NCI-H2107 treated with DMSO at 0.1 percent for 48 hours (cell line): Measurements from ENCODE around the gene C19orf47.

Experiments
- DNase-seq: peaks from one replicate; lab custom pipeline; 2025; ENCODE audit not compliant: unreplicated experiment; lab: John Stamatoyannopoulos, UW

The C19orf47 gene, protein sequence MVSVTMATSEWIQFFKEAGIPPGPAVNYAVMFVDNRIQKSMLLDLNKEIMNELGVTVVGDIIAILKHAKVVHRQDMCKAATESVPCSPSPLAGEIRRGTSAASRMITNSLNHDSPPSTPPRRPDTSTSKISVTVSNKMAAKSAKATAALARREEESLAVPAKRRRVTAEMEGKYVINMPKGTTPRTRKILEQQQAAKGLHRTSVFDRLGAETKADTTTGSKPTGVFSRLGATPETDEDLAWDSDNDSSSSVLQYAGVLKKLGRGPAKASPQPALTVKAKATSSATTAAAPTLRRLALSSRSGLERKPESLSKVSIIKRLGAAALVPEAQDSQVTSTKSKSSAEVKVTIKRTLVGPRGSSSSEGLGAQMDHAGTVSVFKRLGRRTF

DNA sequence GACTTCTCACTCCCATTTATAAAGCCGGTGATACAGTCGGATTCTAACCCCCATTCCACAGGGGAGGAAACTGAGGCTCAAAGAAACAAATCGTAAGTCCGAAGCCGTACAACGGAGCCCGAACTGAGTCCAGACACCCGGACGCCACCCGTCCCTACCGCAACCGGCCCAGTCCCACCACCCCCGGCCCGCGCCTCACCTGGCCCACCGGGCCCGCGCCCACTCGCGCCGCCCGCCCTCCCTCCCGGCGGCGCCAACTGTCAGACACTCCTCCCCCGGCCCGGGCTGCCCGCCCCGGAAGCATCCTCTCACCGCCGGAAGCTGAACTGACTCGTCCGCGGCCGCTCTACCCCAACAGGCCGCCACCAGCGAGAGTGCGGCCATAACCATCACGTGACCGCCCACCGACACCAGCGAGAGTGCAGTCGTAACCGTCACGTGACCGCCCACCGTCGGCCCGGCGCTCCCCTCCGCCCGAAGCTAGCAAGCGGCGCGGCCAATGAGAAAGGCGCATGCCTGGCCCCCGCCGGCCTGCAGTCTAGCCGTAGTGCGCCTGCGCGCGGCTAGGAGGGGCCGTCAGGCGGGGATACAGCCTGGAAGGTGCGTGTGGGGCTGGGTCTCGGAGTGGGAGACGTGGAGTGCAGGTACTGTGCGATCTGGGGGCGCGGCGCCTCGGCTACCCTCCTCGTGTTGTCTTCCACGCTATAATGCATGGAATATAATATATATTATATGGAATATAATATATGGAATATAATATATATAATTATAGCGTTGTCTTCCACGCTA is at the start of gene C19orf47, which contains the start of gene PLD3:
C19orf47 (minus strand) TSS at position 273 of the 789 bp plus-strand sequence. CDS start 6,540 bp downstream, outside the sequence.
PLD3 (plus strand) TSS at position 571 of the 789 bp plus-strand sequence. CDS start 17,789 bp downstream, outside the sequence.
- peak; percentile 93 for DNase-seq

DNA sequence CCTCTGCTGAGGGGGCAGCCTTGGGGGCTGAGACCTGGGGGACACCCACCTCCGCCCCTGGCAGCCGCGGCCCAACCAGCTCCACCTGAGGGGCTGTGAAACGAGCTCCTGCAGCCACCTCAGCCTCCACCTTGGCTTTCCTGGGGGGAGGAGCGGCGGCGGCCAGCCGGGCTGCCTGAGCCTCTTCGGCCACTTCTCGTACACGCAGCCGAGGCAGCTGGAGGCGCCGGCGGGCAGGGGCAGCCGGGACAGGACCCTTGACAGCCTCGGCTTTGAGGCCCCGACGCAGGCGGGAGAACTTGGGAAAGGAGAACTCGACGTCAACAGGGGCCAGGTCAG is 49.3 kb upstream of the C19orf47 start:
- DNase-seq = no peak

DNA sequence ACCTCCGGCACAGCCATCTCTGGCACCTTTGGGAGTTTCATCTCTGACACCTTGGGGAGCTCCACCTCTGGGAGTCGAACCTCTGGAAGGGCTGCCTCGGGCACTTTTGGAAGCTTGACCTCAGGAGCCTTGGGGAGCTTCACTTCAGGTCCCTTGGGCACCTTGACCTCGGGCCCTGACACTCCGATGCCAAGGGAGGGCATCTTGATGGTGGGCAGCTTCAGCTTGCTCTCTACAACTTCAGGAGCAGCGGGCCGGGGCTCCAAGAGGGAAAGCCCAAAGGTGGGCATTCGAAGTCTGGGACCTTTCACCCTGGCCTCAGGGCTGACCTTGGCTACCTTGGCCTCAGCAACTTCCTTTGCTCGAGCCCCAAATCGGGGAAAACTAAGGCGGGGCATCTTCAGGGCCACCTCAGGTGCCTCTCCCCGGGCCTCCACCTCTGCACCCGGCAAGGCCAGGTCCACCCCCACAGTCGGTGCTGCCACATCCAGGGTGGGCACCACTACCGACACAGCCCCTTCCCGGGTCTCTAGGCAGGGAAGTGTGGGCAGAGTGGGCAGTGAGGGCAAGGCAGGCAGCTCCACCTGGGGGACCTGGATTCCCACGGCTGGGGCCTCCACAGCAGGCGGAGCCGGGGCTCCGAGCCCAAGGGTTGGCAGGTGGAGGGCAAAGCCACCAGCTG is 48.8 kb upstream of the C19orf47 start:
- no peak for DNase-seq

DNA sequence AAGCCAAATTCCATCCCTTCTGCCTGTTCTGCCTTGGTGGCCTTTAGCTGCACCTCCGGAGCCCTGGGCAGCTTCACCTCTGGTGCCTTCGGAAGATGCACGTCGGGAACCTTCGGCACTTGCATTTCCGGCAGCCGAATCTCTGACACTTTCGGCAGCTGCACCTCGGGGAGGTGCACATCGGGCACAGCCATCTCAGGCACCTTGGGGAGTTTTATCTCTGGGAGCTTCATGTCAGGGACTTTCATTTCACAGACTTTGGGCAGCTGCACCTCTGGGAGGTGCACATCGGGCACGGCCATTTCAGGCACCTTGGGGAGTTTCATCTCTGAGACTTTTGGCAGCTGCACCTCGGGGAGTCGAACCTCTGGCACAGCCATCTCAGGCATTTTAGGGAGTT is 47.8 kb upstream of the C19orf47 start:
- no peak for DNase-seq

- DNase-seq = no peak
Measured at GRCh38 chr19:40394816-40395210, 46.6 kb upstream of the C19orf47 start.

DNA sequence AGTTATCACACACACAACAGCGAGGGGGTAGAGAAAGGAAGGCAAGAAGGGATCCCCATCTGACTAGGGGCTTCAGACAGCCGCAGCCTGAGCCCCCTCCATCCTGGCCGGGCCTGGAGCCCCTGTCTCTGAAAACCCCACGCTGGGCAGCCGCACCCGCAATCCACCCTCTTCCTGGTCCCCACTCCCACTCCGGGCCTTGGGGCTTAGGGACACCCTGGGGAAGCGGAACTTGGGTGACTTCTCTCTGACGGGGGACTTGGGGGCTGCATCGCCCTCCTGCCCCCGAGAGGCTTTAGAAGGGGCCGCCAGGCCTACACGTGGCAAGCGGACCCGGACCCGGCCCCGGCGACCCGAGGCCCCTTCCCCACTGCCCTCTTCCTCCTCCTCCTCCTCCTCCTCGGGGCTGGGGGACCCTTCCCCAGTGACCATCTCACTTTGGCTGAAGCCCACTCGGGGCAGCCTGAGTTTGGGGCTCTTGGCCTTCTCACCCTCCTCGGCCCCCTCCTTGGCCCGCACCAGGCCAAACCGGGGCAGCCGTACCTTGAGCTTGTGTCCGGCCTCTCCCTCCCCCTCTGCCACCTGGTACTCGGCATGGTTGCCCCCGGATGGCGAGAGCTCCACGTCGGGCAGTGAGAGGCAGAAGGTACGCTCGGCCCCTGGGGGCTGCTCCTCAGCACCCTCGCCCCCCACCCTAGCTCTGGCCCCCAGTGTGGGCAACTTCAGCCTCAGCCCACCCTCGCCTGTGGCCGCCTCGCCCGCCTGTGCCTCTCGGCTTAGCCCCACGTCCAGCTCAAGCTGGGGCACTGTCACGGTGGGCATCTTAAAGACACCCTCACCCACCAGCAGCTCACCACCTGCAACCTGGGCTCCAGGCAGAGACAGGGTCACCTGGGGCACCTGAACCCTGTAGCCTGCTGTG is 46.0 kb upstream of the C19orf47 start:
- no peak for DNase-seq

GRCh38 chr19:40392894-40393517 is 44.8 kb upstream of the C19orf47 start:
- no peak for DNase-seq

DNA sequence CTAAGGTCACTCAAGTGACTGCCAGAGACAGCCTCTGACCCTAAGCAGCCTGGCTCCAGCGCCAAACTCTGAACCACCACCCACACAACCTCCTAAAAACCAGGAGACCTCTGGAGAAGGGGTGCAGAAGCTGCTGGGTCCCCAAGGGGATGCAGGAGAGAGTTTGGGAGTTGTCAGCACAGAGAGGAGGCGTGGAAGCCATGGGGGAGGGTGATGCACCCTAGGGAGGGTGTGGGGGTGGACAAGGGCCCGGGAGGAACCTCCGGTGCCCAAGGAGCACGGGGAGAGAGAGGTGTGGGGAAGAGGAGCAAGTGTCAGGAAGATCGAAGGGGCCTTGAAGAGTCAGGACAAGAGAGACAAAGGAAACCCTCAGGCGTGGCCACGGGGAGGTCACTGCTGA is 43.9 kb upstream of the C19orf47 start:
- DNase-seq = no peak

DNA sequence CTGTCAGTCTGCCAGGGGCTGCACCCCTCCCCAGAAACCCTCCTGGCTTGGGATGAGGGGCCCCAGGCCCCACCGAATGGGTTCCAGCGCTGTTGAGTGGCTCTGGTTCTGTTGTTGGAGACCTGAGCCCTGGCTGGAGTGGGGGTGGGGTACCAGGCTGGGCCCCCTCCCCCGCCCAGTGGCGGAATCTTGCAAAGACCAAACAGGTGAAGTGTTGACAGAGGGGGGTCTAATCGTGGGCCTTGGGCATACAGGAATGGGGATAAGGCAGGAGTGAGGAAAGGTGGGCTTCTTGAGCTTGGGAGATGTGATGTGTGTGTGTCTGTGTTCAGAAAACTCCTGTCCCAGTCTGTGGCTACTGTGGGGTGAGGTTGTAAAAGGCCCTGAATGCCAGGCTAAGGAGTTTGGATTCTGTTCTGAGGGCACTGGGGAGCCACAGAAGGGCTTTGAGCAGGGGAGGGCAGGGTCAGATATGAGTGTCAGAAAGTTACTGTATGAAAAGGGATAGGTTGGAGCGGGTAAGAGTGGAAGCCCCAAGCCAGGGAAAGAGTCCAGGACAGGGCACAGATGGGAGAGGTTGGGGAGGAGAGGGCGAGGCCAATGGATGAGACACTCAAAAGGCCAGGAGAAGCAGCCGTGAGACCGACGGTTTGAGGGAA is 42.0 kb upstream of the C19orf47 start, which contains the start of gene HIPK4:
HIPK4 (minus strand) TSS at position 98 of the 659 bp plus-strand sequence. CDS start 279 bp downstream, outside the sequence.
- no peak for DNase-seq

GRCh38 chr19:40389404-40390083 is 41.3 kb upstream of the C19orf47 start:
- DNase-seq = no peak

DNA sequence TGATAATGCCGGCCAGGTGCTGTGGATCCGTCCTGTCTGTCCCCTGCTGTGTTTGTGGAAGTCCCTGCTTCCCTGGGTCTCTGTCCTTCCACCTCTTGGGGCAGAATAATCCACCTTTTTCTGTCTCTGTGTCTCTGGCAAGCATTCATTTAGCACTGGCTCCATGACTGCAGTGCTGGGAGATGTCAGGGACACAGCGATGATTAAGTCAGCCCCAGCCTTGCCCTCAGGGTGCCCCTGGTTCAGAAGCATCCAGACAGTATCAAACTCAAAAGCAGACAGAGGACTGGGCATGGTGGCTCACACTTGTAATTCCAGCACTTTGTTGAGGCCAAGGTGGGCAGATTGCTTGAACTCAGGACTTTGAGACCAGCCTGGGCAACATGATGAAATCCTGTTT is 40.3 kb upstream of the C19orf47 start:
- no peak for DNase-seq

- DNase-seq = no peak
Measured at GRCh38 chr19:40387155-40387554, 39.0 kb upstream of the C19orf47 start.

- no peak for DNase-seq
Measured at GRCh38 chr19:40383668-40384248, 35.6 kb upstream of the C19orf47 start.

DNA sequence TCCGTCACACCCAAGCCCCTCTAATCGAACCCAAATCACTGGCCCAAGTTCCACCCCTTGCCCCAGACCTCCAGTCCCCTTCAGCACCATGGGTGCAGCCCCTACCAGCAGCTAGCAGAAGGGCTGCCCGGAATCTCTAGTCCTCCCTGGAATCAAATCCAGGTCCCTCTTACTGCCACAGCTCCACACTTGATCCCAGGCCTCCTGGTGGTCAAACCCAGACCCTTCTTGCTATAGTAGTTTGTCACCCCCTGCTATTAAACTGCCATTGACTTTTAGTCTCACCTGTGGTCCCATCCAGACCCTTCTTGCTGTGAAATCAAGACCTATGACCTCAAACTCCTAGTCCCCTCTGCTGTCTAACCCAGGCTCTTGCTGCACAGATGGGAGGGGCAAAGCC is 33.1 kb upstream of the C19orf47 start:
- no peak for DNase-seq

- DNase-seq = no peak
Measured at GRCh38 chr19:40380199-40381037, 32.2 kb upstream of the C19orf47 start.

DNA sequence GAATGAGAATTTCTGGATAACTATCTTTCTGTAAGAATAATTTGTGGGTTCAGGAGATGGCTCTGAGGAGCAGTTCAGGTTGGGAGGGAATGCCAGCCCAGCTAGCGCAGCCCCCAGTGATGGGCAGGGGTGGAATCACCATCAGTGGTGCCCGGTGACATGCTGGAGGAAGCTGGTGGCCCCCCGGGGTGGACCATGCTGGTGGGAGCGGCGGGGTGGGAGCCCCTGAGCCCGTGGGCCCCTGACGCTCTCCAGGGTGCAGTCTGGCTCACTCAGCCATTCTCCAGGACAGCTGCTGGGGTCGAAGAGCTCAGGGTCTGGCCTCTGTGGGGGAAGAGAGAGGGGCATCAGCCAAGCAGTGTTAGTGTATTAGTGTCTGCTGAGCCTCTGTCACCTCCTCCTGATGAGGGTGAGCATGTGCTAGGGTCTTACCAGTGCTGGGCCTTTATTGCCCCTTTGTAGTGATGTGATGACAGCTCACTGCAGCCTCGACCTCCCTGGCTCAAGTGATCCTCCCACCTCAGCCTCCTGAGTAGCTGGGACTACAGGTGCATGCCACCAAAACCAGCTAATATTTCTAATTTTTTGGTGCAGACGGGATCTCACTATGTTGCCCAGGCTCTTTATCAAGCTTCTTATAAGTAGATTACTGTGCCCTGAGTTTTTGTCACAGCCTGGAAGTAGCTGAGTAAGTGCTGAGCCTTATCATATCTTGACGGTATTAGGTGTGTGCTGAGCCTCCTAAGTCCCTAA is 31.4 kb upstream of the C19orf47 start:
- DNase-seq = no peak

- no peak for DNase-seq
Measured at GRCh38 chr19:40378509-40378908, 30.3 kb upstream of the C19orf47 start.
